Trophoblast cell (in vitro differentiated cells and primary cell): Measurements from ENCODE around the gene KCNMA1.
A peak's percentile ranks its signal among the peaks of the same experiment; 100 is the strongest.

Experiments
- DNase-seq, 2 donors: peaks; one replicate each; pipeline ENCODE4 v3.0.0-alpha.2; 2016
- H2AFZ ChIP-seq: 2 replicates; pipeline ENCODE4 v1.6.1; 2013; ENCODE audit warnings: low read length, moderate library complexity, mild to moderate bottlenecking; ENCODE audit not compliant: insufficient read depth, poor library complexity
- H2AK5ac ChIP-seq: 2 replicates; pipeline ENCODE4 v1.6.1; 2013; ENCODE audit warnings: mild to moderate bottlenecking, low read length
- H2BK120ac ChIP-seq: 2 replicates; pipeline ENCODE4 v1.6.1; 2013; ENCODE audit warnings: low read length, mild to moderate bottlenecking, moderate library complexity; ENCODE audit not compliant: insufficient read depth, poor library complexity
- H2BK12ac ChIP-seq: 2 replicates; pipeline ENCODE4 v1.6.1; 2013; ENCODE audit warnings: mild to moderate bottlenecking, low read length, moderate library complexity
- H2BK5ac ChIP-seq: 2 replicates; pipeline ENCODE4 v1.6.1; 2013; ENCODE audit warnings: low read length, low read depth, moderate library complexity, mild to moderate bottlenecking; ENCODE audit not compliant: poor library complexity
- H3K14ac ChIP-seq: 2 replicates; pipeline ENCODE4 v1.6.1; 2013; ENCODE audit warnings: mild to moderate bottlenecking, low read length
- H3K18ac ChIP-seq: 2 replicates; pipeline ENCODE4 v1.6.1; 2013; ENCODE audit warnings: mild to moderate bottlenecking, low read length
- H3K23ac ChIP-seq: 2 replicates; pipeline ENCODE4 v1.6.1; 2013; ENCODE audit warnings: low read length
- H3K27ac ChIP-seq: 2 replicates; pipeline ENCODE4 v1.5.1; 2013; ENCODE audit warnings: low read depth, mild to moderate bottlenecking, inconsistent platforms, low read length, moderate library complexity
- H3K27me3 ChIP-seq: 2 replicates; pipeline ENCODE4 v1.6.1; 2013; ENCODE audit warnings: inconsistent platforms, mild to moderate bottlenecking, low read length, moderate library complexity; ENCODE audit not compliant: insufficient read depth
- H3K36me3 ChIP-seq, 2 experiments: 1 replicate in 1 of 2; 2 replicates in 1 of 2; pipeline ENCODE4 v1.6.1; 2013; ENCODE audit warnings: low read length in 2 of 2, mild to moderate bottlenecking in 2 of 2, moderate library complexity in 1 of 2; ENCODE audit not compliant: insufficient read depth in 2 of 2, control insufficient read depth in 1 of 2
- H3K4ac ChIP-seq: 2 replicates; pipeline ENCODE4 v1.6.1; 2013; ENCODE audit warnings: low read depth, mild to moderate bottlenecking, low read length, moderate library complexity
- H3K4me1 ChIP-seq, 2 experiments: 1 replicate in 1 of 2; 2 replicates in 1 of 2; pipeline ENCODE4 v1.6.1; 2013; ENCODE audit warnings: low read length in 2 of 2, mild to moderate bottlenecking in 2 of 2, moderate library complexity in 1 of 2; ENCODE audit not compliant: insufficient read depth in 2 of 2, control insufficient read depth in 1 of 2
- H3K4me2 ChIP-seq: 2 replicates; pipeline ENCODE4 v1.6.1; 2013; ENCODE audit warnings: inconsistent platforms, mild to moderate bottlenecking, low read length, moderate library complexity
- H3K4me3 ChIP-seq: 2 replicates; pipeline ENCODE4 v1.5.1; 2013; ENCODE audit warnings: mild to moderate bottlenecking, low read depth, low read length, inconsistent platforms
- H3K79me1 ChIP-seq: one replicate; pipeline ENCODE4 v1.6.1; 2013; ENCODE audit warnings: low read length
- H3K79me2 ChIP-seq: 2 replicates; pipeline ENCODE4 v1.6.1; 2013; ENCODE audit warnings: low read length, mild to moderate bottlenecking; ENCODE audit not compliant: control insufficient read depth, insufficient read depth, poor library complexity
- H3K9ac ChIP-seq: 2 replicates; pipeline ENCODE4 v1.6.1; 2013; ENCODE audit warnings: mild to moderate bottlenecking, low read length
- H3K9me3 ChIP-seq: 2 replicates; pipeline ENCODE4 v1.6.1; 2013; ENCODE audit warnings: low read depth, mild to moderate bottlenecking, control low read depth, inconsistent platforms, low read length; ENCODE audit not compliant: insufficient read depth
- H4K12ac ChIP-seq: 2 replicates; pipeline ENCODE4 v1.6.1; 2013; ENCODE audit warnings: low read depth, mild to moderate bottlenecking, low read length, moderate library complexity
- H4K8ac ChIP-seq: 2 replicates; pipeline ENCODE4 v1.6.1; 2013; ENCODE audit warnings: low read depth, mild to moderate bottlenecking, low read length, moderate library complexity
- H4K91ac ChIP-seq: one replicate; pipeline ENCODE4 v1.6.1; 2013; ENCODE audit warnings: low read depth, mild to moderate bottlenecking, low read length, moderate library complexity
- WGBS: extraction: QIAGEN DNeasy Blood & Tissue Kit; methylation state at CpG from one replicate; pipeline ENCODE4 v1.1.7; 2013; ENCODE audit warnings: missing lambda C conversion rate; ENCODE audit not compliant: insufficient read length, insufficient coverage; ENCODE audit errors: extremely low coverage; 5-methylcytosine and 5-hydroxymethylcytosine counted together

The KCNMA1 gene

DNA sequence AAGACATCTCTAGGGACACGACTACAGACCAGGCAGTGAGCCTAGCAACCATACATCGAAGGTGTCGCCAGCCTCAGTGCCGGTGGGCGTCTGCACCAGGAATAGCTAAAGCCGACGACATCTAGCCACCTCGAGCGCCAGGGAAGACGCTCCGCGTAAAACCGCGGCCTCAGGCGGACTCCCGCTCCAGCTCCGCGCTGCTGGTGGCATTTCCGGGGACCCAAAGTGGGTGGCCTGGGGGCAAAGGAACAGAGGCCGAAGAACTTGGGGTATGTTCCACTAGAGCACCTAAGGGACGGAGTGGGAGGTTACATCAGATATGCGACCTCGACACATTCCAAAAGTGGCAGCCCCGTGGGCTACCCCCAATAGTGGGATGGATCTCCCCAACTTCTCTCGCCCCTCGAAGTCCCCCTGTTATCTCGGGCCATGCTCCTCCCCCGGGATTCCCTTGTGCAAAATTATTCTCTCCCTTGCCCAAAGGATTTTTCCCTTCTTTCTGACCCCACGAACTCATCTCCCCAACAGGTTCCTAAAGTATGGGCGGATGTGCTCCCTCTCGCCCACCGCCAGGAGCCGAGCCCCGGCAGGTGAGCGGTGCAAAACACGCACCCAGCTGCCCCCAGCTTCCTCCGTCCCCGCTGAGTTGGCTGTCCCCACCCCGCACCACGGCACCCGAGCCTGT, 1.2 kb downstream of the KCNMA1 start:
- H2BK12ac ChIP-seq: peak overlapping the region; percentile 75
- H3K36me3 ChIP-seq: peaks cover 11 to 16% of the 10 kb centered on the region in 2 experiments
- peak overlapping the region; percentile 78 for H3K14ac ChIP-seq
- H2AK5ac ChIP-seq: peak overlapping the region; percentile 3
- no peak for DNase-seq
- H4K8ac ChIP-seq: peak overlapping the region; percentile 64
- H3K4me1 ChIP-seq: peaks cover 10 to 22% of the 10 kb centered on the region in 2 experiments
- H4K12ac ChIP-seq: peak overlapping the region; percentile 50
- peak overlapping the region; percentile 65 for H2AFZ ChIP-seq
- peak overlapping the region; percentile 91 for H3K4me2 ChIP-seq
- H3K27me3 ChIP-seq: no peaks in the 10 kb centered on the region
- peaks cover 36% of the 10 kb centered on the region for H3K79me1 ChIP-seq
- H3K18ac ChIP-seq: peak overlapping the region; percentile 82
- WGBS: no CpG with 5 or more reads among the region's 41 CpGs
- H3K4me3 ChIP-seq: peak overlapping the region; percentile 97
- peak overlapping the region; percentile 8 for H3K27ac ChIP-seq
- peak overlapping the region; percentile 67 for H3K9ac ChIP-seq
- no peaks in the 10 kb centered on the region for H3K9me3 ChIP-seq
- peak overlapping the region; percentile 90 for H3K4ac ChIP-seq
- peak overlapping the region; percentile 89 for H2BK120ac ChIP-seq
- H3K23ac ChIP-seq: no peak overlapping the region
- peak overlapping the region; percentile 96 for H4K91ac ChIP-seq
- peak overlapping the region; percentile 48 for H2BK5ac ChIP-seq
- peaks cover 28% of the 10 kb centered on the region for H3K79me2 ChIP-seq

DNA sequence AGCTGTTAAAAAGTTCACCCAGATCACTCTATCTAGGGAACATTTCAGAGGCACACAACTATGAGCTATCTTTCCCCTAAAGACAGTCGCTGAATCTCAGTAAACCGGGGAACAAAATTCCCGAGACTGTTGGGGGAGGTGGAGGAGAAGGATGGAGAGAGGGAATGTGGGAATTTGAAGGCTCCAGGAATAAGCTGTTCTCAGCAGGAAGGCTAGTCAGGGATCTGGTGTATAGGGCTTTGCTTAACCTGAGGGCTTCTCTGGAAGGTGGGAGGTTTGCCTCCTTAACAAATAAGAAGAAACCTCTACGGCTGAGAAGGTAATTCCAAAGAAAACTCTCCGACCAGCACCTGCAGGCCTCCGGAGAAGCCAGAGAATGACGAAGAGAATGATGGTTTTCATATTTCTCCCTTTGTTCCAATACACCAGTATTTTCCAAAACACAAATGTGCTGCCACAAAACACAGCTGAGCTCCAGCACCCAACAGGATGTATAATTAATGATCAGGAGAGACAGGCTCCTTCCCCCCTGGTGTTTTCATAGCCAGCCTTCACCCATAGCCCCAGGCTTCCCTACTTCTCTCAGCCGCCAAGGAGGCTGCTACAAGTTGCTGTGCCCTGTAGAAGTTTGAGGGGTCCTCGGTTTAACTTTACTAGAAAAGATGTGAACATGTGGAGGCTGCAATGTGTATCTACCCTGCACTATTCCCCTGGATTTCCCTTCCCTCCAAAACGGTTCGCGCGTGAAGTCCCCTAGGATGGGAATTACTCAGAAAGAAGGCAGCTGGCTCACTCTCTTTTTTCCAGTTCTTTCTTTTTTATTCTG, 2.0 kb downstream of the KCNMA1 start:
- Histone ChIP-seq H3K4me1 (peaks cover 7 to 21% of the 10 kb centered on the region in 2 experiments), H2BK120ac (peak overlapping the region; percentile 89), H3K4ac (peak overlapping the region; percentile 90), H3K36me3 (peaks cover 15 to 20% of the 10 kb centered on the region in 2 experiments), H3K4me3 (peak overlapping the region; percentile 97), H3K79me2 (peaks cover 28% of the 10 kb centered on the region), H3K14ac (peak overlapping the region; percentile 78), H3K27me3 (no peaks in the 10 kb centered on the region), H4K91ac (no peak overlapping the region), H3K79me1 (peaks cover 36% of the 10 kb centered on the region), H2BK12ac (no peak overlapping the region), H2AK5ac (no peak overlapping the region), H4K12ac (no peak overlapping the region), H4K8ac (peak overlapping the region; percentile 64), H3K27ac (no peak overlapping the region), H2BK5ac (peak overlapping the region; percentile 12), H3K9me3 (no peaks in the 10 kb centered on the region), H3K23ac (no peak overlapping the region), H3K4me2 (peak overlapping the region; percentile 91), H3K9ac (peak overlapping the region; percentile 67), H3K18ac (no peak overlapping the region), H2AFZ (no peak overlapping the region)
- WGBS: no CpG with 5 or more reads among the region's 13 CpGs
- DNase-seq: no peak

DNA sequence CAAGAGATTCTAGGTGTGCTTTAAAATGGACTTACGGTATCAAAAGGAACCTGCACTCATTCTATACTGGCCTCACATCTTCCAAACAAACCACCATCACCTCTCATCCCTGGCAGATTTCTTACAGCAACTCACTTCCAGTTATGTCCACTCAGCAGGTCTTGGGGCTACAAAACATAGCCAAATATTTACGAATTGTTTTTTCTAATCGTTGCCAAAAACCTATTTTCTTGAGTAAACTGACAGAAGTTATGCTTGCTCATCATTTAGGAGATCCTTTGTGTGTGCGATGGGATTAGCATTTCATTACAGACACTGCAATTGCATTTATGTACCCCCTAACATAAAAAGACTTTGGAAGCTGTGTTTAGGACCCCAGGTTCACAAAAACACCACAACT, 2.7 kb downstream of the KCNMA1 start:
- H2AK5ac ChIP-seq: no peak overlapping the region
- H4K12ac ChIP-seq: no peak overlapping the region
- no peak overlapping the region for H3K9ac ChIP-seq
- no peak overlapping the region for H2BK120ac ChIP-seq
- H4K91ac ChIP-seq: no peak overlapping the region
- no peak overlapping the region for H2AFZ ChIP-seq
- H3K27me3 ChIP-seq: no peaks in the 10 kb centered on the region
- no peak overlapping the region for H3K14ac ChIP-seq
- H2BK12ac ChIP-seq: no peak overlapping the region
- peaks cover 7 to 21% of the 10 kb centered on the region in 2 experiments for H3K4me1 ChIP-seq
- H3K4me2 ChIP-seq: peak overlapping the region; percentile 91
- H3K36me3 ChIP-seq: peaks cover 18 to 25% of the 10 kb centered on the region in 2 experiments
- no peak overlapping the region for H3K18ac ChIP-seq
- no peaks in the 10 kb centered on the region for H3K9me3 ChIP-seq
- no peak overlapping the region for H3K4me3 ChIP-seq
- H3K79me2 ChIP-seq: peaks cover 30% of the 10 kb centered on the region
- H3K23ac ChIP-seq: peak overlapping the region; percentile 18
- no peak overlapping the region for H3K27ac ChIP-seq
- H4K8ac ChIP-seq: no peak overlapping the region
- H3K4ac ChIP-seq: no peak overlapping the region
- DNase-seq: no peak
- peaks cover 32% of the 10 kb centered on the region for H3K79me1 ChIP-seq
- H2BK5ac ChIP-seq: no peak overlapping the region
- WGBS: no CpG with 5 or more reads among the region's 4 CpGs

DNA sequence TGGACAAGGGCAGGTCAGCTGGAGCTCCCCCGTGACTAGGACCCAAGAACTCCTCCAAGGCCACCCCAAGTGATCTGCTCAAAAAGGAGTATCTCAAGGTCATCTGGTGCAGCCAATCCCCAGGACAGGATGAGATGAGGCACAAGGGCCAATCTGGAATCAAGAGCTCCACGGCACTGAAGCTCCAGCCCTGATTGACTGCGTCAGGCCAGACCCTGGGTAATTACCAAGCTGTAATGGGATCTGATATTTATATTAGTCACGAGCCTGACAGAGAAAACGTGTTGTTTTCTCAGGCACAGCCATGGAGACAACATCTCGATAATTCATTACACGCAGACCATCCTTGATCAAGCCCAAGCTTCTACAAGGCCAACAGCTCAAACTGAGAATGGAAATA, 4.2 kb downstream of the KCNMA1 start:
- WGBS: no CpG with 5 or more reads among the region's 7 CpGs
- H3K36me3 ChIP-seq: peaks cover 18 to 25% of the 10 kb centered on the region in 2 experiments

More for the DNA sequence above, 4.2 kb downstream of the KCNMA1 start:
- H3K27me3 ChIP-seq: no peaks in the 10 kb centered on the region
- H2BK120ac ChIP-seq: no peak overlapping the region
- H3K4me3 ChIP-seq: no peak overlapping the region
- peaks cover 21% of the 10 kb centered on the region for H3K79me1 ChIP-seq
- no peak overlapping the region for H3K18ac ChIP-seq
- H3K4me2 ChIP-seq: no peak overlapping the region
- no peak overlapping the region for H2AFZ ChIP-seq
- H4K91ac ChIP-seq: no peak overlapping the region
- no peak overlapping the region for H2BK12ac ChIP-seq
- H2BK5ac ChIP-seq: no peak overlapping the region
- no peak overlapping the region for H3K9ac ChIP-seq
- H4K12ac ChIP-seq: no peak overlapping the region
- no peak for DNase-seq
- peaks cover 27% of the 10 kb centered on the region for H3K79me2 ChIP-seq
- H3K9me3 ChIP-seq: no peaks in the 10 kb centered on the region
- no peak overlapping the region for H4K8ac ChIP-seq
- no peak overlapping the region for H3K14ac ChIP-seq
- H2AK5ac ChIP-seq: no peak overlapping the region
- no peak overlapping the region for H3K27ac ChIP-seq
- no peak overlapping the region for H3K4ac ChIP-seq
- no peak overlapping the region for H3K23ac ChIP-seq
- peaks cover 0 to 9% of the 10 kb centered on the region in 2 experiments for H3K4me1 ChIP-seq
